HG02852 (cell line): ENCODE data around the gene AGBL5.
"Not testable (repeated sequence)": the region's sequence is repeated elsewhere in the genome, so short reads cannot be mapped to it uniquely, and the experiment has no call there.

Experiments
- ATAC-seq: cut with Tn5 transposase; IDR thresholded peaks from one replicate; pipeline ENCODE4 v1.9.1; 2021; ENCODE audit warnings: mild to moderate bottlenecking, moderate library complexity; ENCODE audit not compliant: unreplicated experiment

Gene AGBL5

DNA sequence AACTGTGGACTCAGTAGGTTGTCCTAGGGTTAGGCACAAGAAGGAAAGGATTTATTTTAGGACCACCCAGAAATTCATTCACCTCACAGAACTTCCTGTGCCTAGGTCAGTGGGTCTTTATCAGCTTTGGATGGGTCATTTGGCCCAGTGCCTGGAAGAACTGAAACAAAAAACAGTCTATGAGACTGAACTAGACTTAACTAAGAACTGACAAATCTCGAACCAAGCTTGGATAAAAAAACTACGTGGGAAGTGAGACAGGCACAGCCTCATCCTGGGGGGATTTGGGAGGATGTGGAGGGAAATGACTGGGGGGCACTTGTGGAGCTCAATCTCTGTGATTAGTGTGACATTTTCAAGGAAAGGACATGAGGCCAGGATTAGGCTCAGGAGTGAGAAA is 22.3 kb downstream of the AGBL5 start:
- ATAC-seq, result no peak

DNA sequence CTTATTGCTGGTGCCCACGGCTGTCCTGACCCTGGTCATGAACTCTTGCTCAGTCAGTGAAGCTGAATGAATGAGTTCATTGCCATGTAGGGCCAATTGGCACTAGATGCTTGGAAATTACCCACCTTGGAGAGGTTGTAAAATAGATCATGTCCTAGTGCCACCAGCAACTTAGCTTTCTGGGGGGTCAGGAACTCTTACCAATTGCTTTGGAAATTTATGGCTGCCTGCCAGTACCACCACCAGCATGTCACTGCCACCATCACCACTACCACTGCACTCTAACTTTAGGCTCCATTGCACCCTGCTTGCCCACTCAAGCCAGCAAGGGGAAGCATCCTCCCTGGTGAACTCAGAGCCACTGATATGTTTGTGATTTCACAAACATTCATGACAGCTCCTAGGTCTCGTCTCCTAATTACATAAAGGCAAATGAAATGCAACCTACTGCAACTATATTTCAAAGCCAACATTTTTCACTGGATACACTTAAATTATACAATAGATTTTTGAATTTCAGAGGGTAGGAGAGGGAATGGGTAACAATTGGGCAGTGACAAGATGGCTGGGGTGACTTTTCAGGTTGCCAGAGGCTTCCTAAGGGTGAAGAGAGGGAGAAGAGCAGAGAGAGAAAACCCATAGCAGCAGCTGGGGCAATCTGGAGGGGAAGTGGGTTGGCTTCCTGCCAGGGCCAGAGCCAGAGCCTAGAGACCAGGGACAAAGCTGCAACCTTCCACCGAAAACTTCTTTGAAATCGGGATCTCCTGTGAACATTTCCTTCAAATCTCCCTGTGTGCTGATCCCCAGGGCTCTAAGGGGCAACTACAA is 23.5 kb downstream of the AGBL5 start:
- ATAC-seq, result no peak

DNA sequence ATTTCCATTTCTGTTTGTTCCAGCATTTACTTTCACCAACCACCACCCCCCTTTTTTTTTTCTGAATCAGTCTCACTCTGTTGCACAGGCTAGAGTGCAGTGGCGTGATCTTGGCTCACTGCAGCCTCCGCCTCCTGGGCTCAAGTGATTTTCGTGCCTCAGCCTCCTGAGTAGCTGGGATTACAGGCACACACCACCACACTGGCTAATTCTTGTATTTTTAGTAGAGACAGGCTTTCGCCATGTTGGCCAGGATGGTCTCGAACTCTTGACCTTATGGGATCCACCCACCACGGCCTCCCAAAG is 24.1 kb downstream of the AGBL5 start:
- not testable (repeated sequence) for ATAC-seq

DNA sequence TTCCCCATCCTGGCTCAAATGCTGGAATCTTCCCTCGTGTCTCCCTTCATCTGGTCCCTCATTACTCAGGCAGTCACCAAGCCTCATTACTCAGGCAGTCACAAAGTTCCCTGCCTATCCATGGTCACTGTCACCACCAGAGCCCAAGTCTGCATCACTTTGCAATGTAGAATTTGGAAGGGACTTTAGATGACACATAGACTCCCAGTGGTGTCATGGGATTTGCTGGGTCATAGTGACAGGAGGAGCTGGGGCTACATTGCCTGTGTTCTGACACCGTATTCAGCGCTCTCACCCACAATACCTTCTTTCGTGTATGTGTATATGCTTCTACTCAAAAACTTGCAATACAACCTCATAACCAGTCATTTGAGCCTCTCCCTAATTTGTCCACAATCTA is 24.9 kb downstream of the AGBL5 start:
- ATAC-seq, result no peak

DNA sequence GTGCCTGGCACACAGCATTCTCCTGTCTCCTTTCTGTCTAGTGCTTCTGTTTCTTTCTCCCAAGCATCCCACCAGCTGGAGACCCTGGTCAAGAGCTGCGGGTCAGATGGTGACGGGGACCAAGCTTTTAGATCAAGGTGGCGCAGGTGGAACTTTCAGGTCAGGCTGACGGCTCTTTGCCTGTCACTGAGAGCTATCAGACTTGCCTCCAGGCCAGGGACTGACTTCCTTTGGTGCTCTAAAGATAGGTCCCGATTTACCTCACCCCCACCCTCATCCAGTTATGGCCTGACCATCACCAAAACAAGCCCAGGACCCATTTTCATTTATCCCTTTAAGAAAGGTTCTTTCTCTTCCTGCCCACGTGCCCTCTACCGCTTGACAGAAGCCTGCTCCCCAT is 25.8 kb downstream of the AGBL5 start:
- no peak for ATAC-seq

DNA sequence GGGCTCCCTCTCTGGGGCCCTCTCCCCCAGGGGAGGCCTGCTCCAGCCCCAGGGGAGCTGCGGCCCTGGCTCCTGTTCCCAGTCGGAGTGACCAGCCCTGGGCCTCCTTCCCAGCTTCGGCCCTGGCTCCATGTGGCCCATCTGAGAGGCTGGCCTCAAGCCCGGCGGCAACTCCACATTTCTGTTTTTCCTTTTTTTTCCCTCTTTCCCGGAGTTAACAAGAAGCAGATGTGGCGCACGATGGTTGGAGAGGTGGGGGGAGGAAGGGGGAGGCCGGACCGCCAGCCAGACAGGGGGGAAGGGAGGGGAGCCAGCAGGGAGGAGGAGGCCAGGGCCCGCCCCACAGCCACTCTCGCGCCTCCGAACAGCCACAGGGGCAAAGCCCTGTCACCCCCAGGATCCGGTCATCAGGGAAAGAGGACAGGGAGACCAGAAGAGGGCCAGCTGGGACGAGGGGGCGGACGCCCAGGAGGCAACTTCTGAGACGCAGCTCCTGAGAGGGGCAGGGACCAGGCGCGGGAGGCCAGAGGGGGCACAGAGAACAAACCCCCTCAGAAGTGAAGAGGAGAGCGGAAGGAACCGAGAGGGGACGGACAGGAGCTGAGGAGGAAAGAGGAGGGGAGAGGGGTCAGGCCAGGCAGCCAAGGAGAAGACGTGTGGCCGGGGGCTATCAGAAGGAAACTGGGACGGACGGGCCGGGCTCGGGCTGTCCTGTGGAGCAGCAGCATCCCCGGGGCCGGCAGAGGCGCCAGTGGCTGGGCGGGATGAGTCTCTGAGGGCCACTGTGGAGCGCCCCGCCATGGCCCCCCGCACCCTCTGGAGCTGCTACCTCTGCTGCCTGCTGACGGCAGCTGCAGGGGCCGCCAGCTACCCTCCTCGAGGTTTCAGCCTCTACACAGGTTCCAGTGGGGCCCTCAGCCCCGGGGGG is 27.1 kb downstream of the AGBL5 start, which contains the start of gene EMILIN1:
EMILIN1 (plus strand) TSS at position 349 of the 928 bp plus-strand sequence; CDS start at position 800, 451 bp downstream.
- no peak for ATAC-seq

DNA sequence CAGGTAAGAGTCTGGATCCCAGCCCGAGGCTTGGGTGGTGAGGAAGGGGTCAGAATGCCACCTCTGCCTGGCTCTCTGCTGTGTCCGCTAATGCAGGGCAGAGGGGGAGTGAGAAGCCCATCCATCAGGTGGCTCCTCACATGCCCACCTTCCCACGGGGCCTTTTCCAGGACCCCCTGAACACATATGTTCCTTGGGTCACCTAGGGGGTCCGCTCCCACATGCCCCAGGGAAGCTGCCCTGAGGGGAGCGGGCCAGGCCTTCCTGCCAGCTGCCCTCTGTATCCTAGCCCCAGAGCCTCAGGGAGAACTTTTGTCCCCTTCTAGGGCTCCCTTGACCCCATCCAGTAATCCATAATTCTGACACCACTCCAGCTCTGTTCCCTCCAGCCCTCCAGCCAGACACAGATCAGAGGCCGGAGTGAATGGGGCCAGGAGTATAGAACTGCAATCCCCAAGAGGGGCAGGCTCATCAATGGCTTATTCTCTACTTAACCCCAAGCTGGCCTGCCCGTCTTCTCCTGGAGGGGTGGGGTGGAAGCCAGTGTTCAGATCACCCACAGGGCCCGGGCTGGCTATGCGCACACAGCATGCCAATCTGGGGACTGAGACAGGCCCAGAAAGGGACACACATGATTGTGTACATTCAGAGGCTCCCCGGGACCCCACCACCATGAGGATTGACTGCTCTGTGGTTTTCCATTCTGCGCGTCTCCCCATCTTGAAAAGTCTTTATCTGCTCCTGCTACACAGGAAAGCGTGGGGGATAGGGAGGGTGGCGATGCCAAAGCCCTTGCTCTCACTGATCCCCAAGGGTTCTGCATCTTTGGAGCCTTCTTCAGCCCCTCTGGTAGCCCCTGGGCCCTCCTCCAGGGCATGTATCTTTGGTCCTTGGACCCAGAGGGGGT is 28.0 kb downstream of the AGBL5 start:
- ATAC-seq, result no peak

DNA sequence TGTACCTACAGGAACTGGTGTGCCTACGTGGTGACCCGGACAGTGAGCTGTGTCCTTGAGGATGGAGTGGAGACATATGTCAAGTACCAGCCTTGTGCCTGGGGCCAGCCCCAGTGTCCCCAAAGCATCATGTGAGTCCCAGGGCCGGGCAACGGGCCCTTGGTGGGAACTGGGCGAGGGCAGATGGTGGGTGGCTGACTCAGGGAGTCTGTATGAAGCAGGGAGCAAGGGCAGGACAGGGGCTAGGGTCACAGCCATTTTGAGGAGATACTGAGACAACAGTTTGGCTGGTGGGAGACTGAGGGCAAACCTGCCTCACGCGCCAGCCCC is 28.6 kb downstream of the AGBL5 start:
- ATAC-seq, result no peak

DNA sequence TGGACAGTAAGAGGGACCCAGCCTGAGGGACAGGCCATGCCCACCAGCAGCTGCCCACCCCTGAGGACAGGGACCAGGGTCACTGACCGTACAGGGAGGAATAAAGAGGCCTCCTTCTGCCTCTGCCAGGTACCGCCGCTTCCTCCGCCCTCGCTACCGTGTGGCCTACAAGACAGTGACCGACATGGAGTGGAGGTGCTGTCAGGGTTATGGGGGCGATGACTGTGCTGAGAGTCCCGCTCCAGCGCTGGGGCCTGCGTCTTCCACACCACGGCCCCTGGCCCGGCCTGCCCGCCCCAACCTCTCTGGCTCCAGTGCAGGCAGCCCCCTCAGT is 29.1 kb downstream of the AGBL5 start:
- ATAC-seq, result no peak

DNA sequence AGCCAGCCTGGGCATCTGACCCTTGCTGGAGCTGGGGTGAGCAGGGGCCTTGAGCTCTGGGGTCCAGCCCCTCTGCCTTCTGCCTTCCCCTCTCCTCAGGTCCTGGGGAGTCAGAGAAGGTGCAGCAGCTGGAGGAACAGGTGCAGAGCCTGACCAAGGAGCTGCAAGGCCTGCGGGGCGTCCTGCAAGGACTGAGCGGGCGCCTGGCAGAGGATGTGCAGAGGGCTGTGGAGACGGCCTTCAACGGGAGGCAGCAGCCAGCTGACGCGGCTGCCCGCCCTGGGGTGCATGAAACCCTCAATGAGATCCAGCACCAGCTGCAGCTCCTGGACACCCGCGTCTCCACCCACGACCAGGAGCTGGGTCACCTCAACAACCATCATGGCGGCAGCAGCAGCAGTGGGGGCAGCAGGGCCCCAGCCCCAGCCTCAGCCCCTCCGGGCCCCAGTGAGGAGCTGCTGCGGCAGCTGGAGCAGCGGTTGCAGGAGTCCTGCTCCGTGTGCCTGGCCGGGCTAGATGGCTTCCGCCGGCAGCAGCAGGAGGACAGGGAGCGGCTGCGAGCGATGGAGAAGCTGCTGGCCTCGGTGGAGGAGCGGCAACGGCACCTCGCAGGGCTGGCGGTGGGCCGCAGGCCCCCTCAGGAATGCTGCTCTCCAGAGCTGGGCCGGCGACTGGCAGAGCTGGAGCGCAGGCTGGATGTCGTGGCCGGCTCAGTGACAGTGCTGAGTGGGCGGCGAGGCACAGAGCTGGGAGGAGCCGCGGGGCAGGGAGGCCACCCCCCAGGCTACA is 30.7 kb downstream of the AGBL5 start:
- ATAC-seq, result no peak

DNA sequence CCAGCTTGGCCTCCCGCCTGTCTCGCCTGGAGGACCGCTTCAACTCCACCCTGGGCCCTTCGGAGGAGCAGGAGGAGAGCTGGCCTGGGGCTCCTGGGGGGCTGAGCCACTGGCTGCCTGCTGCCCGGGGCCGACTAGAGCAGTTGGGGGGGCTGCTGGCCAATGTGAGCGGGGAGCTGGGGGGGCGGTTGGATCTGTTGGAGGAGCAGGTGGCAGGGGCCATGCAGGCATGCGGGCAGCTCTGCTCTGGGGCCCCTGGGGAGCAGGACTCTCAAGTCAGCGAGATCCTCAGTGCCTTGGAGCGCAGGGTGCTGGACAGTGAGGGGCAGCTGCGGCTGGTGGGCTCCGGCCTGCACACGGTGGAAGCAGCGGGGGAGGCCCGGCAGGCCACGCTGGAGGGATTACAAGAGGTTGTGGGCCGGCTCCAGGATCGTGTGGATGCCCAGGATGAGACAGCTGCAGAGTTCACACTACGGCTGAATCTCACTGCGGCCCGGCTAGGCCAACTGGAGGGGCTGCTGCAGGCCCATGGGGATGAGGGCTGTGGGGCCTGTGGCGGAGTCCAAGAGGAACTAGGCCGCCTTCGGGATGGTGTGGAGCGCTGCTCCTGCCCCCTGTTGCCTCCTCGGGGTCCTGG is 31.4 kb downstream of the AGBL5 start:
- ATAC-seq, result no peak

DNA sequence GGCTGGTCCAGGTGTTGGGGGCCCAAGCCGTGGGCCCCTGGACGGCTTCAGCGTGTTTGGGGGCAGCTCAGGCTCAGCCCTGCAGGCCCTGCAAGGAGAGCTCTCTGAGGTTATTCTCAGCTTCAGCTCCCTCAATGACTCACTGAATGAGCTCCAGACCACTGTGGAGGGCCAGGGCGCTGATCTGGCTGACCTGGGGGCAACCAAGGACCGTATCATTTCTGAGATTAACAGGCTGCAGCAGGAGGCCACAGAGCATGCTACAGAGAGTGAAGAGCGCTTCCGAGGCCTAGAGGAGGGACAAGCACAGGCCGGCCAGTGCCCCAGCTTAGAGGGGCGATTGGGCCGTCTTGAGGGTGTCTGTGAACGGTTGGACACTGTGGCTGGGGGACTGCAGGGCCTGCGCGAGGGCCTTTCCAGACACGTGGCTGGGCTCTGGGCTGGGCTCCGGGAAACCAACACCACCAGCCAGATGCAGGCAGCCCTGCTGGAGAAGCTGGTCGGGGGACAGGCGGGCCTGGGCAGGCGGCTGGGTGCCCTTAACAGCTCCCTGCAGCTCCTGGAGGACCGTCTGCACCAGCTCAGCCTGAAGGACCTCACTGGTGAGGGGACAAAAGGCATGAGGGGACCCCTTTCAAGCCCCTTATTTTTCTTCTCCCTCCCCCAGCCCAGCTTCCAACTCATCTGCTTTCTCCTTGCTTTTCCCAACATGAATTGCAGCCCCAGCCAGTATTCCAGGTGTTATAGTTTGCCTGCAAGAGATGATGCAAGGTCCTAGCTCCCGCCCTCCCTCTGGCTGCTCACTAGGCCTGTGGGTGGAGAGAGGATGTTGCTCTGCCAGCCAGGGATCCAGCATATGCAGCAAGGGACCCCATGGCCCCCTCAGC is 32.2 kb downstream of the AGBL5 start:
- ATAC-seq, result no peak

DNA sequence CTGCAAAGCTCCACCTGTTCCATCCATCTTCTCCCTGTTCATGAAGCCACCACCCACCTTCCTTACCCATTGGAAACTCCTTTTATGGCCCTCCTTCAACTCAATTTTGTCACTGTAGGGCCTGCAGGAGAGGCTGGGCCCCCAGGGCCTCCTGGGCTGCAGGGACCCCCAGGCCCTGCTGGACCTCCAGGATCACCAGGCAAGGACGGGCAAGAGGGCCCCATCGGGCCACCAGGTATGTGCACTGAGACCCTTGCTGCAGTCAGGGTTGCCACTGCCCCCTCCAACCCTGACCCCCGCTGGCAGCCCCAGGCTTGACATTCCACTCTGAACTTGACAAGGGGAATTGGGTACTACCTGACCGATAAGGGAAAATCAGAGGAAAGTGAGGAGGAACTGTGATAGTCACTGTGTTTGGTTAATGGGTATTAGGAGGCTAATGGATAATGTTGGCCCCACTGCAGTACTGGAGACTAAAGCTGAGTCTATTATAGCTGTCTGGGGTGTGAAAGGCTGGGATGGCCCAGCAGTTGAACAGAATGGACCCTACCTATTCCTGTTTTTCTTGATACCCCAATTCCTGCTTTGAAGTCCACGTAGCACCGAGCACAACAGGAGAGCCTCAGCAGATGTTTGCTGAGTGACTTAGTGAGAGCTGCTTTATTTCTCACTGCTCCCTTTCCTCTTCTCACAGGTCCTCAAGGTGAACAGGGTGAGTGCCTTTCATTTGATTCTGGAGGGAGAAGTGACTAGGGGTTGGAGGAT is 33.0 kb downstream of the AGBL5 start:
- no peak for ATAC-seq

DNA sequence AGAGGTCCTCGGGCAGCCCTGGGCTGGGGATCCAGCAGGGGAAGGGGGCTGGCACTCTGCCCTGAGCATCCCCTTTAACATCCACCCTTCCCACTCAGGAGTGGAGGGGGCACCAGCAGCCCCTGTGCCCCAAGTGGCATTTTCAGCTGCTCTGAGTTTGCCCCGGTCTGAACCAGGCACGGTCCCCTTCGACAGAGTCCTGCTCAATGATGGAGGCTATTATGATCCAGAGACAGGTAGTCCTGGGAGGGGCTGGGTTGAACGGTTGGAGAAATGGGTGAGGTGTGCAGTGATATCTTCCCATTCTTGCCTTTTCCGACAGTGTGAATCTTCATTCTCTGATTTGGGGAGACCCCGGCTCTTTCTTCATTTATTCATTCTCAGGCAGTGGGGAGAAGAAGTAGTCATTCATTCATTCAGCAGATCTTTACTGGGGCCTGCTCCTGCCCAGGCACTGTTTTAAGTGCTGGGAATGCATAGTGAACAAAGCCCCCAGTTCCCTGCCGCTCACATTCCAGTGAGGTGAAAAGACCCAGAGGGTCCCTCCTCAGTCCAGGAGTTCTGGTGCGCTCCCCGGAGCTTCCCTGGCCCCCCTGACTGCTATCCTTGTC is 33.7 kb downstream of the AGBL5 start:
- ATAC-seq, result no peak

DNA sequence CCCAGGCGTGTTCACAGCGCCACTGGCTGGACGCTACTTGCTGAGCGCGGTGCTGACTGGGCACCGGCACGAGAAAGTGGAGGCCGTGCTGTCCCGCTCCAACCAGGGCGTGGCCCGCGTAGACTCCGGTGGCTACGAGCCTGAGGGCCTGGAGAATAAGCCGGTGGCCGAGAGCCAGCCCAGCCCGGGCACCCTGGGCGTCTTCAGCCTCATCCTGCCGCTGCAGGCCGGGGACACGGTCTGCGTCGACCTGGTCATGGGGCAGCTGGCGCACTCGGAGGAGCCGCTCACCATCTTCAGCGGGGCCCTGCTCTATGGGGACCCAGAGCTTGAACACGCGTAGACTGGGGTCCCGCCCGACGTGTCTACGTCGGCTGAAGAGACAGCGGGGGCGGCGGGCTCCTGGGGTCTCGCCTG is 34.2 kb downstream of the AGBL5 start:
- ATAC-seq, result no peak

DNA sequence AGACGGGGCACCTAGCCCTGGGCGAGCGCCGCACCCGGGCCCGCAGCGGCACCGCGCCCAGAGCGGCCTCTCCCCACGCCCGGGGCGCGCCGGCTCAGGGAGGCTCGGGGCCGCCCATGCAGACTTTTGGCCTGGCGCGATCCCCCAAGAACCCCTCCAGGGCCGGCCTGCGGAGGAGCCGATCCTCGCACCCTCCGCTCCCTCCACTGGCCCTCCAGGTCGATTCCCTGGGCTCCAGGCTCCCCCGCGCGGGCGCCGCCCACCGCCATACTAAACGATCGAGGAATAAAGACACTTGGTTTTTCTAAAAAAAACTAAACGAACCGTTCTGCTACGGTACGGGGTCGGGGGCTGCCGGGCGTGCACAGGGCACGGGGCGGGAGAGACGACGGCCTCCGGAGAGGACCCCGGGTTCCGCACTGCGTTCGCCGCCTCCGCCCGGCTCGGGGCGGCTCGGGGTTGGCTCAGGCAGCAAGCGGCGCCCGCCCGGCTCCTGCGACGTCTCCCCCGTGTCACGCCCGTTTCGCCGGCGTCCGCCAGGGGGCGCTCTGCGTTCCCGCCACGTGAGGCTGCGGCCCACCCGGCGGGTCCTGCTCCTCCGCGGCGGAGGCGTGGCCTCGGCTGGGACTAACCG is 34.7 kb downstream of the AGBL5 start:
- peak; percentile 78 for ATAC-seq
